CD14-positive monocyte (primary cell): ENCODE results near the gene ACSL3. TPM values are rescaled to one million over a fixed set of nuclear protein-coding genes. Genes with fewer than 3 reads are reported as not detected.

Experiments
- DNase-seq, 3 donors: peaks; one replicate each; pipeline ENCODE4 v3.0.0-alpha.2; 2011 to 2022
- H2AFZ ChIP-seq: 2 replicates; pipeline ENCODE4 v1.6.0; 2012; ENCODE audit warnings: mild to moderate bottlenecking, low read depth, low read length, inconsistent platforms; ENCODE audit not compliant: insufficient read depth, poor library complexity, severe bottlenecking
- H3K27ac ChIP-seq, 2 donors: 1 replicate in 1 of 2; 2 replicates in 1 of 2; pipeline ENCODE4 v1.5.1; 2012 to 2013; ENCODE audit warnings: low read length in 2 of 2, control low read depth in 1 of 2, inconsistent platforms in 1 of 2, low read depth in 1 of 2, mild to moderate bottlenecking in 1 of 2
- H3K27me3 ChIP-seq, 2 donors: one replicate each; pipeline versions ENCODE4 v1.6.0 to v1.6.1; 2011 to 2013; ENCODE audit warnings: low read length in 2 of 2; ENCODE audit not compliant: control insufficient read depth in 2 of 2, insufficient read depth in 2 of 2
- H3K36me3 ChIP-seq, 2 donors: replicated peaks in 1 of 2; 1 replicate in 1 of 2; 2 replicates in 1 of 2; pipeline versions ENCODE4 v1.5.1 to v1.6.1; 2012 to 2013; ENCODE audit warnings: low read length in 2 of 2, control low read depth in 1 of 2, inconsistent platforms in 1 of 2, mild to moderate bottlenecking in 1 of 2; ENCODE audit not compliant: insufficient read depth in 2 of 2, control insufficient read depth in 1 of 2
- H3K4me1 ChIP-seq, 2 donors: 1 replicate in 1 of 2; 2 replicates in 1 of 2; pipeline versions ENCODE4 v1.5.1 to v1.6.1; 2012 to 2013; ENCODE audit warnings: low read length in 2 of 2, control low read depth in 1 of 2, inconsistent platforms in 1 of 2, mild to moderate bottlenecking in 1 of 2, moderate library complexity in 1 of 2; ENCODE audit not compliant: insufficient read depth in 2 of 2, control insufficient read depth in 1 of 2
- H3K4me2 ChIP-seq: replicated peaks from 2 replicates; pipeline ENCODE3; 2012; ENCODE audit warnings: low read length, moderate library complexity, mild to moderate bottlenecking; ENCODE audit not compliant: poor library complexity, severe bottlenecking; ENCODE audit errors: extremely low read depth
- H3K4me3 ChIP-seq, 3 experiments: fragments of 200-600 bp in 1 of 3; sonication (generic) in 1 of 3; replicated peaks in 1 of 3; 1 replicate in 2 of 3; 2 replicates in 1 of 3; pipeline ENCODE4 v1.5.1; 2011 to 2013; ENCODE audit warnings: low read length in 3 of 3, mild to moderate bottlenecking in 3 of 3, control low read depth in 2 of 3, low read depth in 2 of 3, inconsistent platforms in 1 of 3, moderate library complexity in 1 of 3
- H3K79me2 ChIP-seq: 2 replicates; pipeline ENCODE4 v1.6.0; 2012; ENCODE audit warnings: mild to moderate bottlenecking, control low read depth, inconsistent platforms, low read length, moderate library complexity; ENCODE audit not compliant: insufficient read depth
- H3K9ac ChIP-seq: 2 replicates; pipeline ENCODE4 v1.6.0; 2017; ENCODE audit warnings: low read length, mild to moderate bottlenecking; ENCODE audit not compliant: insufficient read depth, poor library complexity, severe bottlenecking
- H3K9me3 ChIP-seq, 2 donors: replicated peaks in 1 of 2; 1 replicate in 1 of 2; 2 replicates in 1 of 2; pipeline versions ENCODE4 v1.5.1 to v1.6.1; 2012 to 2013; ENCODE audit warnings: low read length in 2 of 2, control low read depth in 1 of 2; ENCODE audit not compliant: control insufficient read depth in 1 of 2, insufficient read depth in 1 of 2
- H4K20me1 ChIP-seq: 2 replicates; pipeline ENCODE4 v1.6.0; 2012; ENCODE audit warnings: mild to moderate bottlenecking, low read length, control low read depth, moderate library complexity; ENCODE audit not compliant: insufficient read depth
- H3K27ac Mint-ChIP-seq, 7 donors: one replicate each; pipeline ENCODE4 v1.8.0; 2020; ENCODE audit warnings: mild to moderate bottlenecking in 7 of 7, mixed read lengths in 7 of 7, moderate library complexity in 6 of 7, inconsistent platforms in 2 of 7
- H3K27me3 Mint-ChIP-seq, 3 donors: one replicate each; pipeline ENCODE4 v1.8.0; 2021 to 2022; ENCODE audit warnings: low read depth in 3 of 3, mild to moderate bottlenecking in 3 of 3, mixed read lengths in 3 of 3, moderate library complexity in 3 of 3, inconsistent platforms in 1 of 3
- H3K36me3 Mint-ChIP-seq, 2 donors: one replicate each; pipeline ENCODE4 v1.8.0; 2020; ENCODE audit warnings: mixed read lengths in 2 of 2, inconsistent platforms in 1 of 2, mild to moderate bottlenecking in 1 of 2
- H3K4me1 Mint-ChIP-seq: one replicate; pipeline ENCODE4 v1.8.0; 2020; ENCODE audit warnings: mild to moderate bottlenecking, mixed read lengths
- H3K4me3 Mint-ChIP-seq, 2 donors: one replicate each; pipeline ENCODE4 v1.8.0; 2020; ENCODE audit warnings: mild to moderate bottlenecking in 2 of 2, mixed read lengths in 2 of 2, moderate library complexity in 1 of 2
- H3K9me3 Mint-ChIP-seq, 7 donors: one replicate each; pipeline ENCODE4 v1.8.0; 2020 to 2022; ENCODE audit warnings: mixed read lengths in 7 of 7, mild to moderate bottlenecking in 6 of 7, moderate library complexity in 6 of 7, inconsistent platforms in 2 of 7
- CTCF ChIP-seq: fragments of 200-600 bp; IDR thresholded peaks from one replicate; pipeline ENCODE4 v1.8.0; 2022; ENCODE audit warnings: antibody characterized with exemption, mild to moderate bottlenecking
- WGBS: methylation state at CpG from one replicate; pipeline ENCODE4 v1.1.5; 2013; ENCODE audit warnings: missing lambda C conversion rate; ENCODE audit not compliant: insufficient coverage; 5-methylcytosine and 5-hydroxymethylcytosine counted together
- intact Hi-C, 2 donors: fragments of 100-400 bp; cut with micrococcal nuclease; formaldehyde crosslinking; loops; one replicate each; pipeline versions ENCODE4 v1.15.0 to v1.15.1; 2023
- polyA plus RNA-seq, 3 donors: library from polyadenylated mRNA; depleted of rRNA in 1 of 3; unstranded in 2 of 3; stranded (reverse) in 1 of 3; fragments of 300-500 nt in 2 of 3; fragments of >200 nt in 1 of 3; fragmentation: Illumina TruSeq in 2 of 3; gene quantifications; 1 replicate in 2 of 3; 2 replicates in 1 of 3; pipeline ENCODE4 v1.2.3, GENCODE V29; 2012 to 2021

The ACSL3 gene
- polyA plus RNA-seq, 3 donors: 8.8 to 24.4 (median 19.9) TPM

GRCh38 chr2:222837643-222838056, 23.2 kb upstream of the ACSL3 start:
- Mint-ChIP-seq H3K36me3 (no peaks in the 10 kb centered on the region), H3K27me3 (peaks cover 0 to 1% (median 0%) of the 10 kb centered on the region in 3 donors), H3K4me3 (no peak overlapping the region), H3K9me3 (no peaks in the 10 kb centered on the region), H3K4me1 (peaks cover 22% of the 10 kb centered on the region), H3K27ac (no peak overlapping the region)
- Histone ChIP-seq H3K9me3 (no peaks in the 10 kb centered on the region), H3K4me1 (peaks cover 18 to 19% of the 10 kb centered on the region in 2 donors), H2AFZ (no peak overlapping the region), H4K20me1 (no peaks in the 10 kb centered on the region), H3K4me2 (no peak overlapping the region), H3K4me3 (no peak overlapping the region), H3K79me2 (no peaks in the 10 kb centered on the region), H3K27me3 (no peaks in the 10 kb centered on the region), H3K36me3 (no peaks in the 10 kb centered on the region), H3K9ac (no peak overlapping the region), H3K27ac (no peak overlapping the region)
- intact Hi-C loops: no loop called here
- no peak for DNase-seq
- TF ChIP-seq CTCF: no peak
- 79% methylated on average over 4 of the region's 4 CpGs for WGBS

- intact Hi-C loops: loop anchor here (5.0 kb wide), 1 partner anchor 33 kb away; no protein-coding TSS in a partner anchor
- Histone ChIP-seq H3K36me3 (no peaks in the 10 kb centered on the region), H3K27ac (no peak overlapping the region), H2AFZ (no peak overlapping the region), H3K9ac (no peak overlapping the region), H3K4me2 (no peak overlapping the region), H3K27me3 (no peaks in the 10 kb centered on the region), H4K20me1 (no peaks in the 10 kb centered on the region), H3K4me1 (peaks cover 42 to 45% of the 10 kb centered on the region in 2 donors), H3K79me2 (no peaks in the 10 kb centered on the region), H3K4me3 (no peak overlapping the region), H3K9me3 (no peaks in the 10 kb centered on the region)
- WGBS: no CpG with 5 or more reads among the region's 3 CpGs
- no peak for TF ChIP-seq CTCF
- Mint-ChIP-seq H3K27ac (peak overlapping the region in 1 of 7 donors; percentile 49), H3K9me3 (no peaks in the 10 kb centered on the region), H3K4me3 (no peak overlapping the region), H3K36me3 (no peaks in the 10 kb centered on the region), H3K4me1 (peaks cover 39% of the 10 kb centered on the region), H3K27me3 (peaks cover 0 to 3% (median 1%) of the 10 kb centered on the region in 3 donors)
- DNase-seq: no peak
These were observed 20.6 kb upstream of the ACSL3 start for GRCh38 chr2:222840060-222840802.
